HK-2 (cell line): ENCODE measurements around the gene POC1B.

Experiments
- DNase-seq: peaks from one replicate; pipeline ENCODE4 v3.0.0-alpha.2; 2018; ENCODE audit not compliant: unreplicated experiment

POC1B gene

DNA sequence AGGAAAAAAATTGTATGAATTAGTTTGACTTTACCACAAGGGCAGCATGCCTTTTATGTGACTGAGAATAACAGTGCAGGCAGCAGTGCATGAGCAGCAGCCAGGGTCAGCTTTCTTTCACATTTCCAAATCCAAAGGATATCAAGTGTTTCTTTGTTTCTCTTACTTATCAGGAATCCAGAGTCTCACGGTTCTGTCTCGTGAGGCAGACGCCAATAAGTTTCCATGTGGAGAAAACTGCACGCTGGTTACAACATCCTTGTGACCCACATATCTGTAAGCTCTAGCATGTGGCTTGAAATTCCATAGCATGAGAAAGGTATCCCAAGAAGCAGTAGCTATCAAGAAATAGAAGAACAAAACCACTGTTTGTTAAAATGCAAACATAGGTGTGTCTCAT is 28.8 kb downstream of the POC1B start:
- no peak for DNase-seq

- no peak for DNase-seq
These were observed 31.2 kb downstream of the POC1B start for GRCh38 chr12:89494411-89495231.

DNA sequence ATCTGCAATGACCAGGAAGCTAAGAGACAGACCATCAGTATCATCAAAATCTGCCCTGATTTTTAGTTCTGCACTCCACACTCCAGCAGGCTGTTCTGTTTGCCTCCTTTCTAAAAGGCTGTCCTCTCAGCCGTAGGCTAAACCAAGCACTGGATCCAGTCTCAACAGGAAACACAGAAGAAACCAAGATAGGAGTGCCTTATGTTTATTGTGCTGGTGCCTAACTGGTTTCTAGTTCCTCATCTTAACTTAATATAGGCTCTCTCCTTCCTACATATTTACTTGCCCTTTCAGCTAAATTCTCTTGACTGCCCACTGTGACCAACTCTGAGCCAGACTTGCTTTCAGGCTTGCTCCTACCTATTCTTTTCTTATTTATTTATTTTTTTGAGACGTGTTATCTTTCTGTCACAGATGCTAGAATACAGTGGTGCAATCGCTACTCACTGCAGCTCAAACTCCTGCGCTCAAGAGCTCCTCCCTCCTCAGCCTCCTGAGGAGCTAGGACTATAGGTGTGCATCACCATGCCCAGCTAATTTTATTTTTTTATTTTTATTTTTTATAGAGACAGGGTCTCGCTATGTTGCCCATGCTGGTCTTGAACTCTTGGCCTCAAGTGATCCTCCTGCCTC is 32.1 kb downstream of the POC1B start:
- DNase-seq: no peak

- no peak for DNase-seq
These were observed 33.0 kb downstream of the POC1B start for GRCh38 chr12:89492883-89493282.

GRCh38 chr12:89490922-89491321 is 34.9 kb downstream of the POC1B start:
- DNase-seq: no peak

- no peak for DNase-seq
These were observed 39.6 kb downstream of the POC1B start for GRCh38 chr12:89486264-89486663.

- DNase-seq: no peak
These were observed 41.4 kb downstream of the POC1B start for GRCh38 chr12:89484470-89484869.

DNA sequence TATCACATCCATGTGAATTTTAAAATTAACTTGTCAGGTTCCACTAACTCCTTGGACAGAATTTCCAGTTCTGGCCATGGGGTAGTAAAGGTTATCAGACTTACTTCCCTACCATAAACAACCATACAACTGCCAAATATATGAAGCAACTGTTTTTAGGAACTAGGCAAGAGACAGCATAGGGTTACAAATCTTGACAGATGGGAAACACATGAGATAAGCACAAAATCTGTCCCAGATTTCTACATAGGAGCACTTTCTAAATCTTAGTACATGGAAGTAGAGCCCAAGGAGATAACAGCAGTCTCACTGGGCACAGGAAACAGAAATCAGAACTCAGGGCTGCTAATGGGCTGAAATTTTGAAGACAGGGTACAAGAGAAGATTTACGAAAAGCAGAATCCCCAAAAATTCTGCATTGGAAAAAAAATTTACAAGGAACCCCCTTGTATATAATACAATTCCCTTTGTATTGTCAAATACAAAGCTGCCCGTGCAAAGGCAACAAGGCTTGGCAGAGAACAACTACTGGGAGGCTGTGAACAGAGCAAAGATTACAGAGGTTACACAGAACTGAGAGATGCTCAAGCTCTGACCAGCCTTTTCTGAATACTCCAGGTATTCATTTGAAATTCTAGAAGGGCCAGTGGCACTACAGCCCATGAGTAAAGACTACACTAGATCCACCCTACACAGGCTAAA is 44.5 kb downstream of the POC1B start:
- DNase-seq: no peak

DNA sequence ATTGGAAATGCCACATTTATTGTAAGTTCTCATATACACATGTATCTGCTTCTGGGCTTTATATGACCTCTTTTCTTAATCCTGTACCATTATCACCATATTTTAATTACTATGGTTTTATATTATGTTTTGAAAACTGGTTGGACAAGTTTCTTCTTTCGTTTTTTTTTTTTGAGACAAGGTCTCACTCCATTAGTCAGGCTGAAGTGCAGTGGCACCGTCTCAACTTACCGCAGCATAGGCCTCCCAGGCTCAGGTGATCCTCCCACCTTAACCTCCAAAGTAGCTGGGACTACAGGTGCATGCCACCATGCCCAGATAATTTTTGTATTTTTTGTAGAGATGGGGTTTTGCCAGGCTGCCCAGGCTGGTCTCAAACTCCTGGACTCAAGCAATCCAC is 45.9 kb downstream of the POC1B start:
- DNase-seq: no peak

- DNase-seq: no peak
These were observed 48.1 kb downstream of the POC1B start for GRCh38 chr12:89477633-89478279.

GRCh38 chr12:89476904-89477595 is 48.8 kb downstream of the POC1B start:
- DNase-seq: no peak

DNA sequence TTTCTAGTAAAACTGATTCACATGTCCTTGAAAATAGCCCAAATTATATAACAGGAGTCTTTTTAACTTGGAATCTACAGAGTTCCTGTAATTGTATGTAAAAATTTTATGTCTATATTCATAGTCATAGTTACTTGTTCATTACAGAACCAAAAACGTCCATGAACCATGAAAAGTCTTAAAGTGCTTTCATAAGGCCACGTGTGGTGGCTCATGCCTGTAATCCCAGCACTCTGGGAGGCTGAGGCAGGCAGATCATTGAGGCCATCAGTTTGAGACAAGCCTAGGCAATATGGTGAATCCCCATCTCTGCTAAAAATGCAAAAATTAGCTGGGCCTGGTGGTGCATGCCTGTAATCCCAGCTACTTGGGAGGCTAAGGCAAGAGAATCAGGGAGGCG is 49.6 kb downstream of the POC1B start:
- no peak for DNase-seq

DNA sequence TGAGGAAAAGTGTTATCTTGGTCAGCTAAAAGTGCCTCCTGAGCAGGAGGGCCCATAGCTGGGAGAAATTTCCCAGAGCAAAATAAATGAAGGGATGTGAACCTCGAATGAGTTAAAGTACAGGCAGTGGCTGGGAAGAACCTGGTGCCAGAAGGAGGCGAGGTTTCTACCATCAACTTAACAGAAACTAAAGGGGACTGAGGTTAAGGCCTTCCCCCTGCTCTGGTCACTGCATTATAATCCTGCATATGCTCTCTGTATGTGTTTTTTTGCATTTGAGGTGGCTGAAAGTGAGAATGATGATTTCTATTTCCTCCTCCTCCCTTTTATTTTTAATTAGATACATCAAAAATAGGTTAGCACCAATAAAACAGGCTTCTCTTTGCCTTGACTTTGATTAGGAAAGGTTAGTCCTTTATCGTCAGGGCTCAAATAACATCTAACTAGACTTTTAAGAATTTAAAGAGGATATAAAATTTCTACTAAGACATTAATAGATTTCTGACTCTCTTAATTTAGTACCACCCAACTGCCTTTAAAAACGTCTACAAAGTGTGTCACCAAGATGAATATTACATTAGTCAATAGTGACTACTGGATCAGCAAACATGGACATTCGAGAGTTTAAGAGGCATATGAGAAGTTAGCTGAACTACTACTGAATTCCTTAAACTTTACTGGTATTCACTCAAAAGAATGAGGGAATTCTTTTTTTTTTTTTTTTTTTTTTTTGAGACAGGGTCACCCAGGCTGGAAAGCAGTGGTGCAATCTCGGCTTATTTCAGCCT is 50.5 kb downstream of the POC1B start:
- no peak for DNase-seq

- no peak for DNase-seq
These were observed 51.2 kb downstream of the POC1B start for GRCh38 chr12:89474615-89475014.

GRCh38 chr12:89472508-89472907 is 53.3 kb downstream of the POC1B start:
- DNase-seq: no peak

GRCh38 chr12:89470741-89471509 is 54.9 kb downstream of the POC1B start:
- DNase-seq: no peak

DNA sequence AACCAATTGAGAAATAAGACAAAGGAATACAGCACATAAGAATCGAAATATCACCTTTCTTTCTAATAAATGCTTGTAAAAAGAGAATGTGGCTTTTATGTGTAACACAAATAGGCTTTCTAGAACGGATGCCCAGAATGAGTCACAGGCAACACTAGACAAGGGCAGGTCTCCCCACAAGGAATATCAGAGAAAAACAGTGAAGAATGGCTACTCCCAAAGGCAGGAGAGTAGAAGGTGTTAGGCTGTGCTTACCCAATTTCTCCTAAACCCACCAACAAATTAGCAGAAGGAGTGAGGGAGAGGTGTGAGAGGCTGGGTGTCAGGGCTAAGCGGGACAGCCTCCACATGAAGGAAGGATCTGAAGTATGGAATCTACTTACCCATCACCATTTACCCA is 56.5 kb downstream of the POC1B start:
- no peak for DNase-seq

- DNase-seq: no peak
These were observed 57.1 kb downstream of the POC1B start for GRCh38 chr12:89468648-89469326.

GRCh38 chr12:89468017-89468416 is 57.8 kb downstream of the POC1B start:
- no peak for DNase-seq
